Measurements from ENCODE around the gene ITGB2.

DNA sequence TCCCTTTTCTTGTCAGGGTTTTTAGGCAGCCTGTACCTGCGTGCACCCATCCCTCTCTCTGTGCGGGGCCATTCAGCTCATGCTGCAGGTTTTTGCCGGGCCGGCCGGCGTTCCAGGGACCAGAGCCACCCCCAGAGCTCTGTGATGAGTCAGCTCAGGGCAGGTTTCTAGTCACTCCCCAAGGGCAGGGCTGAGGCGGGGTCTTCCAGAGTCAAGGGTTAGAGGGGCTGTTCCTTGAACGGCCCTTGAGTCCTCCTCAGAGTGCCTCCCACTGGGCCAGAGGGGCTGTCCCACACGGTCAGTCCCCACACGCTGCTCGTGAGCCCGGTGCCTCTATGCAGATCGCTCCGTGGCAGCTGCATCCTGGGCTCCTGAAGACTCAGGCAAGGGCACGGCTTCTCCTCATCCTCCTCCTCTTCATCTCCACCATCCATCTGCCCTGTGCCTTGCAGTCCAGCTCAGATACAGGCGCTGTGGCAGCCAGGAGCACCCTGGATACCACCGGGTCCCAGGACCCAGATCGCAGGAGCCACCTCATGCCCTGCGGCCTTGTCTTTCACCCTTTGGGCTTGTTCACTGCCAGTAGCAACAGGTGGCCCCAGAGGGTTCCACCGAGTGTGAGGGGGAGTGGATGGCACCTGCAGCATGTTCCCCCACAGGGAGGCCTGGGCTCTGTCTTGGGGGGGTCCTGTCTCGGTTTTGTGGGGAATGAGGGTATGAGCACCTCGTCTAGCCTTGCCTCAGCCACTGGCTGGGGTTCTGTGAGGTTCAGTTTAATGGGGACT is 36.5 kb upstream of the ITGB2 start:
- TF ChIP-seq NFIC (IDR thresholded peaks at IDR 0.05; ENCODE audit: borderline replicate concordance), result no peak
- TF ChIP-seq, protein P1, sequence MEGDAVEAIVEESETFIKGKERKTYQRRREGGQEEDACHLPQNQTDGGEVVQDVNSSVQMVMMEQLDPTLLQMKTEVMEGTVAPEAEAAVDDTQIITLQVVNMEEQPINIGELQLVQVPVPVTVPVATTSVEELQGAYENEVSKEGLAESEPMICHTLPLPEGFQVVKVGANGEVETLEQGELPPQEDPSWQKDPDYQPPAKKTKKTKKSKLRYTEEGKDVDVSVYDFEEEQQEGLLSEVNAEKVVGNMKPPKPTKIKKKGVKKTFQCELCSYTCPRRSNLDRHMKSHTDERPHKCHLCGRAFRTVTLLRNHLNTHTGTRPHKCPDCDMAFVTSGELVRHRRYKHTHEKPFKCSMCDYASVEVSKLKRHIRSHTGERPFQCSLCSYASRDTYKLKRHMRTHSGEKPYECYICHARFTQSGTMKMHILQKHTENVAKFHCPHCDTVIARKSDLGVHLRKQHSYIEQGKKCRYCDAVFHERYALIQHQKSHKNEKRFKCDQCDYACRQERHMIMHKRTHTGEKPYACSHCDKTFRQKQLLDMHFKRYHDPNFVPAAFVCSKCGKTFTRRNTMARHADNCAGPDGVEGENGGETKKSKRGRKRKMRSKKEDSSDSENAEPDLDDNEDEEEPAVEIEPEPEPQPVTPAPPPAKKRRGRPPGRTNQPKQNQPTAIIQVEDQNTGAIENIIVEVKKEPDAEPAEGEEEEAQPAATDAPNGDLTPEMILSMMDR (IDR thresholded peaks at IDR 0.05), result no peak
- no peak for TF ChIP-seq EP300 (IDR thresholded peaks at IDR 0.05; ENCODE audit: borderline replicate concordance in 1 of 2, low read depth in 1 of 2, low read length in 1 of 2)
- TF ChIP-seq, protein P2, sequence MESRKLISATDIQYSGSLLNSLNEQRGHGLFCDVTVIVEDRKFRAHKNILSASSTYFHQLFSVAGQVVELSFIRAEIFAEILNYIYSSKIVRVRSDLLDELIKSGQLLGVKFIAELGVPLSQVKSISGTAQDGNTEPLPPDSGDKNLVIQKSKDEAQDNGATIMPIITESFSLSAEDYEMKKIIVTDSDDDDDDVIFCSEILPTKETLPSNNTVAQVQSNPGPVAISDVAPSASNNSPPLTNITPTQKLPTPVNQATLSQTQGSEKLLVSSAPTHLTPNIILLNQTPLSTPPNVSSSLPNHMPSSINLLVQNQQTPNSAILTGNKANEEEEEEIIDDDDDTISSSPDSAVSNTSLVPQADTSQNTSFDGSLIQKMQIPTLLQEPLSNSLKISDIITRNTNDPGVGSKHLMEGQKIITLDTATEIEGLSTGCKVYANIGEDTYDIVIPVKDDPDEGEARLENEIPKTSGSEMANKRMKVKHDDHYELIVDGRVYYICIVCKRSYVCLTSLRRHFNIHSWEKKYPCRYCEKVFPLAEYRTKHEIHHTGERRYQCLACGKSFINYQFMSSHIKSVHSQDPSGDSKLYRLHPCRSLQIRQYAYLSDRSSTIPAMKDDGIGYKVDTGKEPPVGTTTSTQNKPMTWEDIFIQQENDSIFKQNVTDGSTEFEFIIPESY (IDR thresholded peaks at IDR 0.05; ENCODE audit: borderline replicate concordance, low read depth), result no peak
- TF ChIP-seq FOXJ3 (CRISPR knock-in tag; IDR thresholded peaks at IDR 0.05), result no peak
- TF ChIP-seq POLR2AphosphoS5 (IDR thresholded peaks at IDR 0.05; ENCODE audit: low read depth, low read length), result no peak
- no peak for TF ChIP-seq FOXM1 (IDR thresholded peaks at IDR 0.05; ENCODE audit: low read depth)
- no peak for TF ChIP-seq TEAD4 (IDR thresholded peaks at IDR 0.05; ENCODE audit: borderline replicate concordance, insufficient read depth)
- no peak for TF ChIP-seq RAD21 (IDR thresholded peaks at IDR 0.05; ENCODE audit: low read length)
- TF ChIP-seq RFX5 (IDR thresholded peaks at IDR 0.05; ENCODE audit: low read length), result no peak
- TF ChIP-seq EZH2phosphoT487 (IDR thresholded peaks at IDR 0.05; ENCODE audit: borderline replicate concordance, low read depth), result no peak
- TF ChIP-seq SIN3A (IDR thresholded peaks at IDR 0.05; ENCODE audit: borderline replicate concordance, low read depth, low read length), result no peak
